HepG2 (cell line): Measurements from ENCODE around the gene RNF208. TPM values are rescaled to one million over a fixed set of nuclear protein-coding genes. Genes with fewer than 3 reads are reported as not detected.

Experiments used
- ATAC-seq: fragments of 200-7000 bp; cut with Tn5 transposase; 3 replicates; pipeline ENCODE4 v1.9.1; 2020; ENCODE audit warnings: mild to moderate bottlenecking, moderate library complexity
- BruUV-seq: library from RNA; stranded (reverse); fragments of 400-500 nt; replicated peaks from 2 replicates; lab custom pipeline; 2021; lab: Mats Ljungman, UMichigan
- CTCF ChIA-PET: fragments of 300-600 bp; formaldehyde crosslinking; extraction: SDS; loops from one replicate; lab custom pipeline; 2021; ENCODE audit warnings: low total read pairs, inconsistent platforms, low intra/inter-chr PET ratio; lab: Yijun Ruan, JAX
- POLR2A ChIA-PET: fragments of 350-600 bp; sonication (Branson Sonifier 250); formaldehyde crosslinking; loops from one replicate; lab custom pipeline; 2020; ENCODE audit warnings: antibody characterized with exemption, inconsistent platforms; lab: Yijun Ruan, JAX
- DNase-seq: peaks from one replicate; pipeline ENCODE4 v3.0.0-alpha.2; 2015; ENCODE audit warnings: low spot score
- FAIRE-seq: peaks from 3 replicates; lab custom pipeline; 2011; peaks lifted over from hg19 to GRCh38; lab: Jason Lieb, UNC
- H2AFZ ChIP-seq: one replicate; pipeline ENCODE4 v1.6.1; 2011; ENCODE audit warnings: low read length, inconsistent platforms
- H3K27ac ChIP-seq: fragments of 300-600 bp; 3 replicates; pipeline ENCODE4 v1.8.0; 2011; ENCODE audit warnings: mixed run types, mild to moderate bottlenecking, mixed read lengths, low read length, inconsistent platforms; ENCODE audit not compliant: insufficient read depth; ENCODE audit errors: extremely low read length
- H3K27me3 ChIP-seq, 2 experiments: fragments of 200-600 bp in 1 of 2; 2 replicates in 1 of 2; 3 replicates in 1 of 2; pipeline versions ENCODE4 v1.6.0 to v1.8.0; 2011; ENCODE audit warnings: low read length in 2 of 2, mild to moderate bottlenecking in 2 of 2, moderate library complexity in 2 of 2, inconsistent platforms in 1 of 2; ENCODE audit not compliant: insufficient read depth in 2 of 2, control insufficient read depth in 1 of 2
- H3K36me3 ChIP-seq, 2 experiments: fragments of 200-600 bp in 1 of 2; replicated peaks in 1 of 2; 2 replicates in 1 of 2; 3 replicates in 1 of 2; pipeline versions ENCODE4 v1.5.1 to v1.8.0; 2011; ENCODE audit warnings: low read length in 2 of 2, inconsistent platforms in 1 of 2; ENCODE audit not compliant: insufficient read depth in 2 of 2, control insufficient read depth in 1 of 2
- H3K4me1 ChIP-seq: 2 replicates; pipeline ENCODE4 v1.5.1; 2012; ENCODE audit warnings: low read length, inconsistent platforms; ENCODE audit not compliant: insufficient read depth
- H3K4me2 ChIP-seq: 2 replicates; pipeline ENCODE4 v1.6.0; 2011; ENCODE audit warnings: low read depth, low read length, inconsistent platforms
- H3K4me3 ChIP-seq, 3 experiments: fragments of 200-600 bp in 1 of 3; sonication (generic), shearing (Covaris generic) in 1 of 3; replicated peaks in 1 of 3; 2 replicates each; pipeline ENCODE4 v1.5.1; 2011 to 2016; ENCODE audit warnings: low read length in 3 of 3, inconsistent platforms in 2 of 3, low read depth in 2 of 3, mild to moderate bottlenecking in 2 of 3, control low read depth in 1 of 3, mixed read lengths in 1 of 3; ENCODE audit not compliant: insufficient read depth in 1 of 3
- H3K79me2 ChIP-seq: one replicate; pipeline ENCODE4 v1.6.1; 2011; ENCODE audit warnings: low read length, inconsistent platforms; ENCODE audit not compliant: insufficient read depth
- H3K9ac ChIP-seq: 2 replicates; pipeline ENCODE4 v1.6.0; 2011; ENCODE audit warnings: mild to moderate bottlenecking, low read depth, low read length, inconsistent platforms; ENCODE audit not compliant: insufficient read depth
- H3K9me3 ChIP-seq: 2 replicates; pipeline ENCODE4 v1.5.1; 2012; ENCODE audit warnings: mild to moderate bottlenecking, low read length
- H4K20me1 ChIP-seq: 2 replicates; pipeline ENCODE4 v1.6.0; 2011; ENCODE audit warnings: inconsistent platforms, mild to moderate bottlenecking, low read length, moderate library complexity; ENCODE audit not compliant: insufficient read depth
- AKAP8 ChIP-seq: sonication (generic); formaldehyde crosslinking; IDR thresholded peaks from 2 replicates; pipeline ENCODE4 v1.5.1; 2020; ENCODE audit warnings: mild to moderate bottlenecking, missing genetic modification reagents
- CTCF ChIP-seq: sonication (generic); formaldehyde crosslinking; IDR thresholded peaks from 2 replicates; pipeline ENCODE4 v1.5.0; 2020; ENCODE audit warnings: mild to moderate bottlenecking, missing genetic modification reagents, moderate library complexity
- EEA1 ChIP-seq: sonication (generic); formaldehyde crosslinking; IDR thresholded peaks from 2 replicates; pipeline ENCODE4 v1.5.1; 2020; ENCODE audit warnings: mild to moderate bottlenecking, missing genetic modification reagents, borderline replicate concordance
- JUN ChIP-seq: sonication (generic); formaldehyde crosslinking; IDR thresholded peaks from 2 replicates; pipeline ENCODE4 v1.4.0; 2020; ENCODE audit warnings: mild to moderate bottlenecking, missing genetic modification reagents
- NFKBIZ ChIP-seq: IDR thresholded peaks from 2 replicates; pipeline ENCODE4 v1.6.1; 2018; ENCODE audit warnings: missing genetic modification reagents, missing compliant biosample characterization
- NONO ChIP-seq, 2 experiments: fragments of 450-650 bp in 1 of 2; sonication (generic) in 1 of 2; formaldehyde crosslinking in 1 of 2; IDR thresholded peaks in 1 of 2; conservative IDR thresholded peaks in 1 of 2; 2 replicates each; pipeline versions ENCODE4 v1.6.1 to v1.8.0; 2017 to 2022; ENCODE audit warnings: mild to moderate bottlenecking in 1 of 2, missing genetic modification reagents in 1 of 2, moderate library complexity in 1 of 2
- STAG1 ChIP-seq: sonication (generic); formaldehyde crosslinking; IDR thresholded peaks from 2 replicates; pipeline ENCODE4 v1.4.0; 2020; ENCODE audit warnings: missing genetic modification reagents
- ZNF460 ChIP-seq: sonication (generic); formaldehyde crosslinking; IDR thresholded peaks from 2 replicates; pipeline ENCODE4 v1.5.1; 2020; ENCODE audit warnings: missing genetic modification reagents, mild to moderate bottlenecking, borderline replicate concordance
- ZSCAN31 ChIP-seq: sonication (generic); formaldehyde crosslinking; IDR thresholded peaks from 2 replicates; pipeline ENCODE4 v1.5.0; 2020; ENCODE audit warnings: low read depth, mild to moderate bottlenecking, missing genetic modification reagents
- whole genome bisulfite sequencing: methylation state at CpG from one replicate; pipeline ENCODE4 v1.1.6; 2017; ENCODE audit warnings: low lambda C conversion rate; 5-methylcytosine and 5-hydroxymethylcytosine counted together
- in situ Hi-C: cut with HindIII; loops from 2 replicates; pipeline ENCODE4 v1.10.0; 2017; ENCODE audit warnings: low pct_unique_long_range_greater_than_20kb; ENCODE audit not compliant: extremely low pct_ligation_motif_present
- intact Hi-C: fragments of 100-400 bp; cut with micrococcal nuclease; formaldehyde crosslinking; loops from one replicate; pipeline ENCODE4 v1.10.0; 2022; ENCODE audit not compliant: unreplicated experiment
- polyA plus RNA-seq, 8 experiments: library from polyadenylated mRNA; depleted of rRNA in 3 of 8; stranded (reverse) in 7 of 8; unstranded in 1 of 8; fragments of >200 nt; fragmentation: Illumina TruSeq in 4 of 8; extraction: Trizol in 4 of 8; gene quantifications; 2 replicates each; pipeline versions ENCODE4 v1.2.1 to v1.2.3, GENCODE V29; 2011 to 2016; ENCODE audit warnings: low read depth in 4 of 8, missing spikeins in 1 of 8, mixed read lengths in 1 of 8; ENCODE audit not compliant: insufficient read depth in 1 of 8
- total RNA-seq, 5 experiments: library from RNA; depleted of rRNA; stranded (reverse); fragments of >200 nt; fragmentation: Illumina TruSeq; extraction: Trizol; gene quantifications; 2 replicates each; pipeline ENCODE4 v1.2.3, GENCODE V29; 2016; ENCODE audit warnings: low read depth in 1 of 5

The RNF208 gene
- total and polyA plus RNA-seq, 2 of the 13 experiments (the other 11 are each of a cell fraction or from before 2014, with no cell fraction given), result 1.6 to 2.1 TPM

- H2AFZ ChIP-seq, result no peak overlapping the region
- H3K9me3 ChIP-seq, result no peaks in the 10 kb centered on the region
- WGBS, result 100% methylated on average over 1 of the region's 3 CpGs
- TF ChIP-seq NFKBIZ (CRISPR knock-in tag), result no peak
- TF ChIP-seq NONO (IDR thresholded peaks at IDR 0.05), result no peak
- 0 out of 2 replicates have a peak, but pooled peaks have one; percentile 19 for TF ChIP-seq NONO (CRISPR knock-in tag; conservative IDR thresholded peaks at IDR 0.05)
- no peak for TF ChIP-seq JUN (CRISPR knock-in tag)
- no peak for TF ChIP-seq EEA1 (CRISPR knock-in tag)
- TF ChIP-seq ZSCAN31 (CRISPR knock-in tag), result no peak
- in situ Hi-C loops (no loop called here), intact Hi-C loops (no loop called here)
- ATAC-seq, result no peak
- no peaks in the 10 kb centered on the region for H4K20me1 ChIP-seq
- H3K27me3 ChIP-seq, result no peaks in the 10 kb centered on the region
- H3K4me3 ChIP-seq, result no peak overlapping the region
- H3K4me2 ChIP-seq, result no peak overlapping the region
- no TSS peak for BruUV-seq
- ChIA-PET POLR2A (interaction anchor here (3.2 to 3.8 kb wide), 3 partner anchors 7 to 32 kb away, joined by 38 to 52 read pairs (median 47); partner anchors contain the start of genes RNF208 and TPRN), CTCF (interaction anchor here (0.9 kb wide), 1 partner anchor 36 kb away, joined by 3 read pairs; the partner anchor contains the start of gene RNF224)
- H3K79me2 ChIP-seq, result peaks cover 45% of the 10 kb centered on the region
- H3K4me1 ChIP-seq, result peaks cover 47% of the 10 kb centered on the region
- no peak for FAIRE-seq
- no peak for DNase-seq
- H3K9ac ChIP-seq, result no peak overlapping the region
- no peak overlapping the region for H3K27ac ChIP-seq
- peaks cover 9 to 14% of the 10 kb centered on the region in 2 experiments; a peak in 3 of 5 replicates for H3K36me3 ChIP-seq
These were observed 30.8 kb downstream of the RNF208 start for GRCh38 chr9:137191245-137191644.

- Histone ChIP-seq H3K9ac (no peak overlapping the region), H4K20me1 (no peaks in the 10 kb centered on the region), H3K4me3 (no peak overlapping the region), H3K4me2 (peak overlapping the region; percentile 94; the same call in 1 of the 2 replicates), H3K27me3 (no peaks in the 10 kb centered on the region), H3K4me1 (peaks cover 38% of the 10 kb centered on the region), H2AFZ (no peak overlapping the region), H3K79me2 (peaks cover 37% of the 10 kb centered on the region), H3K9me3 (no peaks in the 10 kb centered on the region), H3K27ac (no peak overlapping the region), H3K36me3 (peaks cover 13 to 20% of the 10 kb centered on the region in 2 experiments; a peak in 3 of 5 replicates)
- 92% methylated on average over 4 of the region's 9 CpGs for WGBS
- FAIRE-seq (no peak), DNase-seq (no peak), ATAC-seq (peak; percentile 33)
- ChIA-PET POLR2A (interaction anchor here (0.6 to 3.8 kb wide), 9 partner anchors 8 to 50 kb away, joined by 3 to 52 read pairs (median 11); partner anchors contain the start of genes RNF208, TPRN and TUBB4B), CTCF (interaction anchor here (0.9 to 2.6 kb wide), 3 partner anchors 37 to 45 kb away, joined by 3 to 19 read pairs (median 16); partner anchors contain the start of gene RNF224)
- in situ Hi-C loops, result no loop called here
- no TSS peak for BruUV-seq
- TF ChIP-seq AKAP8, result 0 out of 2 replicates have a peak, but pooled peaks have one; percentile 69
- no peak for TF ChIP-seq ZNF460 (CRISPR knock-in tag)
- TF ChIP-seq STAG1 (CRISPR knock-in tag), result peak; percentile 34
- peak; percentile 34 for TF ChIP-seq CTCF (CRISPR knock-in tag)
- intact Hi-C loops, result no loop called here
These were observed 31.7 kb downstream of the RNF208 start for GRCh38 chr9:137190315-137190856.
